RWPE2 (cell line): ENCODE data around the gene BDH1.

Experiments used
- ATAC-seq: fragments of 200-7000 bp; cut with Tn5 transposase; 3 replicates; pipeline ENCODE4 v1.9.1; 2021; ENCODE audit warnings: low read depth
- DNase-seq: peaks from one replicate; pipeline ENCODE4 v3.0.0-alpha.2; 2020; ENCODE audit warnings: low spot score
- H3K27ac ChIP-seq: fragments of 450-650 bp; 2 replicates; pipeline ENCODE4 v1.5.1; 2017; ENCODE audit warnings: mild to moderate bottlenecking; ENCODE audit not compliant: poor library complexity, severe bottlenecking
- H3K27me3 ChIP-seq: fragments of 250-450 bp; sonication (Bioruptor Pico); 2 replicates; pipeline ENCODE4 v1.5.1; 2021; ENCODE audit warnings: mild to moderate bottlenecking, moderate library complexity; ENCODE audit not compliant: insufficient read depth, poor library complexity, severe bottlenecking
- H3K36me3 ChIP-seq: fragments of 250-450 bp; sonication (Bioruptor Pico); 2 replicates; pipeline ENCODE4 v1.5.1; 2020; ENCODE audit warnings: low read depth, mild to moderate bottlenecking, moderate library complexity
- H3K4me1 ChIP-seq: fragments of 250-450 bp; sonication (Bioruptor Pico); 2 replicates; pipeline ENCODE4 v1.5.1; 2021; ENCODE audit warnings: mild to moderate bottlenecking, moderate library complexity; ENCODE audit not compliant: insufficient read depth, poor library complexity, severe bottlenecking
- H3K4me3 ChIP-seq: fragments of 250-450 bp; sonication (Bioruptor Pico); 2 replicates; pipeline ENCODE4 v1.5.1; 2021; ENCODE audit warnings: mild to moderate bottlenecking, moderate library complexity; ENCODE audit not compliant: severe bottlenecking
- H3K9me3 ChIP-seq: fragments of 250-450 bp; sonication (Bioruptor Pico); 2 replicates; pipeline ENCODE4 v1.5.1; 2021; ENCODE audit warnings: mild to moderate bottlenecking, moderate library complexity; ENCODE audit not compliant: severe bottlenecking
- CTCF ChIP-seq: fragments of 450-650 bp; IDR thresholded peaks from one replicate; pipeline ENCODE4 v1.5.1; 2017; ENCODE audit warnings: mild to moderate bottlenecking, moderate library complexity; ENCODE audit not compliant: poor library complexity, severe bottlenecking

The BDH1 gene

GRCh38 chr3:197528190-197528589, 27.6 kb downstream of the BDH1 start:
- DNase-seq (no peak), ATAC-seq (no peak)
- Histone ChIP-seq H3K36me3 (peaks cover 4% of the 10 kb centered on the region; the same call in 1 of the 2 replicates), H3K27ac (no peak overlapping the region), H3K27me3 (no peaks in the 10 kb centered on the region), H3K4me1 (peaks cover under 1% of the 10 kb centered on the region), H3K9me3 (no peaks in the 10 kb centered on the region), H3K4me3 (no peak overlapping the region)
- no peak for TF ChIP-seq CTCF

GRCh38 chr3:197527569-197527968, 28.2 kb downstream of the BDH1 start:
- H3K27me3 ChIP-seq: no peaks in the 10 kb centered on the region
- H3K4me3 ChIP-seq: no peak overlapping the region
- H3K36me3 ChIP-seq: peaks cover 4% of the 10 kb centered on the region; the same call in 1 of the 2 replicates
- ATAC-seq: no peak
- H3K9me3 ChIP-seq: no peaks in the 10 kb centered on the region
- DNase-seq: no peak
- H3K27ac ChIP-seq: no peak overlapping the region
- H3K4me1 ChIP-seq: no peaks in the 10 kb centered on the region
- TF ChIP-seq CTCF: no peak

- H3K9me3 ChIP-seq: no peaks in the 10 kb centered on the region
- H3K27me3 ChIP-seq: no peaks in the 10 kb centered on the region
- TF ChIP-seq CTCF: peak; percentile 43
- H3K4me3 ChIP-seq: no peak overlapping the region
- peaks cover under 1% of the 10 kb centered on the region for H3K4me1 ChIP-seq
- ATAC-seq: peak; percentile 35; the same call in 1 of the 3 replicates
- no peak overlapping the region for H3K27ac ChIP-seq
- peaks cover 1% of the 10 kb centered on the region; the same call in 1 of the 2 replicates for H3K36me3 ChIP-seq
- DNase-seq: no peak
Observed at GRCh38 chr3:197525706-197526105, 30.1 kb downstream of the BDH1 start.

GRCh38 chr3:197524128-197524527, 31.6 kb downstream of the BDH1 start:
- Histone ChIP-seq H3K4me1 (peaks cover 3% of the 10 kb centered on the region), H3K9me3 (no peaks in the 10 kb centered on the region), H3K36me3 (no peaks in the 10 kb centered on the region), H3K27ac (no peak overlapping the region), H3K27me3 (no peaks in the 10 kb centered on the region), H3K4me3 (no peak overlapping the region)
- TF ChIP-seq CTCF: no peak
- DNase-seq (no peak), ATAC-seq (no peak)

GRCh38 chr3:197523526-197523925, 32.2 kb downstream of the BDH1 start:
- H3K36me3 ChIP-seq: no peaks in the 10 kb centered on the region
- H3K9me3 ChIP-seq: no peaks in the 10 kb centered on the region

More at GRCh38 chr3:197523526-197523925, 32.2 kb downstream of the BDH1 start:
- Histone ChIP-seq H3K27ac (no peak overlapping the region), H3K27me3 (no peaks in the 10 kb centered on the region), H3K4me3 (no peak overlapping the region), H3K4me1 (peaks cover 3% of the 10 kb centered on the region)
- DNase-seq: no peak
- no peak for TF ChIP-seq CTCF
- ATAC-seq: no peak
